ENCODE data around the gene RGS4. TPM values are rescaled to one million over a fixed set of nuclear protein-coding genes. Genes with fewer than 3 reads are reported as not detected.

RGS4 gene
- total RNA-seq, result 14.5 and 21.0 TPM in 2 replicates
- polyA plus RNA-seq (2012), result 32.4 TPM

- peak; percentile 90 for DNase-seq (ENCODE audit: low read depth)
These were observed at the start of gene RGS4 for GRCh38 chr1:163069142-163069541. Gene RGS4 (plus strand): TSS chr1:163069361. CDS start chr1:163069485, 124 bp downstream.

- no peak for DNase-seq (ENCODE audit: low read depth)
These were observed 47.0 kb upstream of the RGS4 start for GRCh38 chr1:163022129-163022528.

GRCh38 chr1:163027610-163028009 lies 41.6 kb upstream of the RGS4 start:
- DNase-seq (ENCODE audit: low read depth), result no peak

GRCh38 chr1:163029901-163030300 lies 39.3 kb upstream of the RGS4 start:
- no peak for DNase-seq (ENCODE audit: low read depth)

- DNase-seq (ENCODE audit: low read depth), result peak; percentile 67
These were observed 33.5 kb upstream of the RGS4 start for GRCh38 chr1:163035446-163036249.

- DNase-seq (ENCODE audit: low read depth), result no peak
These were observed 32.5 kb upstream of the RGS4 start for GRCh38 chr1:163036671-163037070.

- no peak for DNase-seq (ENCODE audit: low read depth)
These were observed 30.0 kb upstream of the RGS4 start for GRCh38 chr1:163038928-163039706.

- no peak for DNase-seq (ENCODE audit: low read depth)
These were observed 29.5 kb upstream of the RGS4 start for GRCh38 chr1:163039707-163040093.

GRCh38 chr1:163046071-163046470 lies 23.1 kb upstream of the RGS4 start:
- no peak for DNase-seq (ENCODE audit: low read depth)

GRCh38 chr1:163047951-163048659 lies 21.1 kb upstream of the RGS4 start:
- no peak for DNase-seq (ENCODE audit: low read depth)

GRCh38 chr1:163048869-163049268 lies 20.3 kb upstream of the RGS4 start:
- no peak for DNase-seq (ENCODE audit: low read depth)

GRCh38 chr1:163049296-163049695 lies 19.9 kb upstream of the RGS4 start:
- DNase-seq (ENCODE audit: low read depth), result no peak

- no peak for DNase-seq (ENCODE audit: low read depth)
These were observed 18.7 kb upstream of the RGS4 start for GRCh38 chr1:163050496-163050895.

- peak; percentile 95 for DNase-seq (ENCODE audit: low read depth)
These were observed 15.0 kb upstream of the RGS4 start for GRCh38 chr1:163054181-163054591.

GRCh38 chr1:163055005-163055404 lies 14.2 kb upstream of the RGS4 start:
- no peak for DNase-seq (ENCODE audit: low read depth)

GRCh38 chr1:163055531-163055930 lies 13.6 kb upstream of the RGS4 start:
- no peak for DNase-seq (ENCODE audit: low read depth)

- peak; percentile 23 for DNase-seq (ENCODE audit: low read depth)
These were observed 12.3 kb upstream of the RGS4 start for GRCh38 chr1:163056831-163057230.

GRCh38 chr1:163060343-163061007 lies 8.7 kb upstream of the RGS4 start:
- no peak for DNase-seq (ENCODE audit: low read depth)

GRCh38 chr1:163063143-163063542 lies 6.0 kb upstream of the RGS4 start:
- no peak for DNase-seq (ENCODE audit: low read depth)

GRCh38 chr1:163063610-163064009 lies 5.6 kb upstream of the RGS4 start:
- DNase-seq (ENCODE audit: low read depth), result no peak

GRCh38 chr1:163066168-163066567 lies 3.0 kb upstream of the RGS4 start:
- DNase-seq (ENCODE audit: low read depth), result no peak

All from myocyte (in vitro differentiated cells).